GM23338 (cell line): Measurements from ENCODE around the gene ADGRD1. TPM values are rescaled to one million over a fixed set of nuclear protein-coding genes. Genes with fewer than 3 reads are reported as not detected.

Source experiments
- CREB1 ChIP-seq: fragments of 250-450 bp; sonication (Bioruptor Pico); IDR thresholded peaks from 2 replicates; pipeline ENCODE4 v1.5.0; 2020; ENCODE audit warnings: low read depth, mild to moderate bottlenecking, moderate library complexity
- EZH2 ChIP-seq: fragments of 200-600 bp; sonication (generic); IDR thresholded peaks from one replicate; pipeline ENCODE4 v1.8.0; 2017; ENCODE audit warnings: antibody characterized with exemption, mild to moderate bottlenecking, low read depth; ENCODE audit not compliant: unreplicated experiment
- JUNB ChIP-seq: IDR thresholded peaks from one replicate; pipeline ENCODE4 v1.6.1; 2016; ENCODE audit warnings: antibody characterized with exemption; ENCODE audit not compliant: unreplicated experiment
- REST ChIP-seq: IDR thresholded peaks from one replicate; pipeline ENCODE4 v1.6.1; 2018; ENCODE audit warnings: antibody characterized with exemption; ENCODE audit not compliant: unreplicated experiment
- STAT1 ChIP-seq: IDR thresholded peaks from one replicate; pipeline ENCODE4 v1.6.1; 2016; ENCODE audit warnings: antibody characterized with exemption; ENCODE audit not compliant: unreplicated experiment
- ZNF114 ChIP-seq: fragments of 250-450 bp; sonication (Bioruptor Pico); IDR thresholded peaks from 2 replicates; pipeline ENCODE4 v1.5.0; 2020; ENCODE audit warnings: mild to moderate bottlenecking, moderate library complexity
- ZNF331 ChIP-seq: fragments of 250-450 bp; sonication (Bioruptor Pico); IDR thresholded peaks from 2 replicates; pipeline ENCODE4 v1.5.0; 2020; ENCODE audit warnings: low read depth, mild to moderate bottlenecking, moderate library complexity
- ZNF462 ChIP-seq: fragments of 250-450 bp; sonication (Bioruptor Pico); IDR thresholded peaks from 2 replicates; pipeline ENCODE4 v1.5.0; 2020; ENCODE audit warnings: mild to moderate bottlenecking, moderate library complexity
- polyA plus RNA-seq: library from polyadenylated mRNA; unstranded; fragments of >200 nt; fragmentation: Nextera tagmentation; extraction: Ambion mirVana; gene quantifications from 2 replicates; pipeline ENCODE4 v1.2.1, GENCODE V29; 2016
- total RNA-seq: library from RNA; depleted of rRNA; stranded (reverse); fragments of >200 nt; shearing (Covaris generic); gene quantifications from 2 replicates; pipeline ENCODE4 v1.2.3, GENCODE V29; 2014

Gene ADGRD1
- total and polyA plus RNA-seq, 2 experiments from 2014 or later = 1.4 TPM; not detected in 1

GRCh38 chr12:130911193-130911592 lies 42.5 kb upstream of the ADGRD1 start (continued):
- TF ChIP-seq ZNF462 (CRISPR knock-in tag) (no peak), STAT1 (no peak), ZNF331 (CRISPR knock-in tag) (no peak), REST (no peak), ZNF114 (CRISPR knock-in tag) (no peak), EZH2 (no peak), CREB1 (no peak), JUNB (no peak)
